K562 (cell line): ENCODE results near the gene AAGAB. TPM values are rescaled to one million over a fixed set of nuclear protein-coding genes. Genes with fewer than 3 reads are reported as not detected.

Source experiments
- AFF4 ChIP-seq: sonication (generic); formaldehyde crosslinking; IDR thresholded peaks from 2 replicates; pipeline ENCODE4 v1.8.0; 2023; ENCODE audit warnings: mild to moderate bottlenecking, missing genetic modification reagents
- ARNT ChIP-seq, 2 experiments: fragments of 450-650 bp; IDR thresholded peaks; 2 replicates each; pipeline ENCODE4 v1.6.1; 2016; ENCODE audit warnings: mild to moderate bottlenecking in 1 of 2
- ATF1 ChIP-seq, 2 experiments: fragments of 450-650 bp in 1 of 2; IDR thresholded peaks; 2 replicates each; pipeline ENCODE4 v1.6.1; 2016; ENCODE audit warnings: missing compliant biosample characterization in 1 of 2, missing genetic modification characterization in 1 of 2
- DEAF1 ChIP-seq: fragments of 450-650 bp; formaldehyde crosslinking; IDR thresholded peaks from 2 replicates; pipeline ENCODE4 v1.4.0; 2020; ENCODE audit warnings: mild to moderate bottlenecking, moderate library complexity
- HMBOX1 ChIP-seq: sonication (generic); IDR thresholded peaks from 2 replicates; pipeline ENCODE4 v1.6.1; 2016
- HMGN3 ChIP-seq: IDR thresholded peaks from 2 replicates; pipeline ENCODE4 v1.6.1; 2011; ENCODE audit warnings: borderline replicate concordance, low read depth, mild to moderate bottlenecking, mixed read lengths, low read length; ENCODE audit not compliant: insufficient read length; ENCODE audit errors: extremely low read depth
- KAT7 ChIP-seq: sonication (generic); formaldehyde crosslinking; IDR thresholded peaks from 2 replicates; pipeline ENCODE4 v1.8.0; 2022; ENCODE audit warnings: missing genetic modification reagents, mild to moderate bottlenecking, borderline replicate concordance
- POLR2B ChIP-seq: fragments of 450-650 bp; IDR thresholded peaks from 2 replicates; pipeline ENCODE4 v1.6.1; 2018; ENCODE audit warnings: low read depth; ENCODE audit not compliant: partially characterized antibody
- POLR3A ChIP-seq: IDR thresholded peaks from 2 replicates; pipeline ENCODE4 v1.6.1; 2011; ENCODE audit warnings: borderline replicate concordance, mild to moderate bottlenecking, moderate library complexity; ENCODE audit not compliant: insufficient read length, insufficient read depth; ENCODE audit errors: extremely low read depth
- PURB ChIP-seq: sonication (generic); formaldehyde crosslinking; IDR thresholded peaks from 2 replicates; pipeline ENCODE4 v1.9.0; 2021; ENCODE audit warnings: low read depth, mild to moderate bottlenecking, missing genetic modification reagents
- SMAD4 ChIP-seq: fragments of 250-450 bp; sonication (Bioruptor Pico); conservative IDR thresholded peaks from 2 replicates; pipeline ENCODE4 v1.8.0; 2021; ENCODE audit warnings: inconsistent platforms, mild to moderate bottlenecking, moderate library complexity
- TSC22D4 ChIP-seq: fragments of 450-650 bp; IDR thresholded peaks from 2 replicates; pipeline ENCODE4 v1.6.1; 2016; ENCODE audit warnings: missing genetic modification characterization, missing biosample characterization, control low read depth
- WHSC1 ChIP-seq: IDR thresholded peaks from one replicate; pipeline ENCODE4 v1.6.1; 2012; ENCODE audit warnings: low read length, control low read depth, inconsistent platforms
- ZBED1 ChIP-seq: IDR thresholded peaks from 2 replicates; pipeline ENCODE4 v1.6.1; 2014
- ZNF197 ChIP-seq: fragments of 200-800 bp; sonication (Bioruptor generic); IDR thresholded peaks from 2 replicates; pipeline ENCODE4 v1.6.1; 2016; ENCODE audit warnings: low read depth, missing genetic modification characterization, missing compliant biosample characterization
- ZNF316 ChIP-seq: fragments of 450-650 bp; IDR thresholded peaks from 2 replicates; pipeline ENCODE4 v1.6.1; 2016
- polyA plus RNA-seq, 8 experiments: library from polyadenylated mRNA; depleted of rRNA in 4 of 8; stranded (reverse) in 5 of 8; unstranded in 3 of 8; fragments of >200 nt; fragmentation: Nextera tagmentation in 2 of 8; fragmentation: Illumina TruSeq in 1 of 8; extraction: Ambion mirVana in 2 of 8; extraction: Trizol in 1 of 8; gene quantifications; 2 replicates each; pipeline versions ENCODE4 v1.2.1 to v1.2.3, GENCODE V29; 2011 to 2014; ENCODE audit warnings: inconsistent platforms in 1 of 8, missing spikeins in 1 of 8
- total RNA-seq, 7 experiments: library from RNA; depleted of rRNA in 6 of 7; stranded (reverse); fragments of >200 nt in 6 of 7; fragmentation: Illumina TruSeq in 2 of 7; extraction: Trizol in 2 of 7; gene quantifications; 2 replicates each; pipeline versions ENCODE4 v1.2.1 to v1.2.3, GENCODE V29; 2011 to 2021; ENCODE audit warnings: low replicate concordance in 1 of 7
- TF ChIP-seq, protein P1 (sequence below): fragments of 250-450 bp; sonication (Bioruptor Pico); IDR thresholded peaks from 2 replicates; pipeline ENCODE4 v1.8.0; 2022; ENCODE audit warnings: moderate library complexity, mild to moderate bottlenecking, inconsistent platforms
- TF ChIP-seq, protein P2 (sequence below), 3 experiments: fragments of 200-800 bp in 1 of 3; sonication (Bioruptor generic) in 1 of 3; sonication (generic) in 1 of 3; formaldehyde crosslinking in 1 of 3; IDR thresholded peaks; 2 replicates each; pipeline versions ENCODE4 v1.6.1 to v1.8.0; 2016 to 2022; ENCODE audit warnings: mild to moderate bottlenecking in 2 of 3, missing compliant biosample characterization in 2 of 3, missing genetic modification characterization in 2 of 3, missing genetic modification reagents in 1 of 3

The AAGAB gene
- total and polyA plus RNA-seq, 9 of the 15 experiments (the other 6 are each of a cell fraction or from before 2014, with no cell fraction given): 17.8 to 109 (median 58.3) TPM

- no peak for TF ChIP-seq AFF4 (CRISPR knock-in tag)
- TF ChIP-seq, protein P1, sequence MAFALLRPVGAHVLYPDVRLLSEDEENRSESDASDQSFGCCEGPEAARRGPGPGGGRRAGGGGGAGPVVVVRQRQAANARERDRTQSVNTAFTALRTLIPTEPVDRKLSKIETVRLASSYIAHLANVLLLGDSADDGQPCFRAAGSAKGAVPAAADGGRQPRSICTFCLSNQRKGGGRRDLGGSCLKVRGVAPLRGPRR (CRISPR knock-in tag): no peak
- no peak; the same call in 1 of the 2 replicates for TF ChIP-seq ZNF316
- TF ChIP-seq HMBOX1: 0 out of 2 replicates have a peak, but pooled peaks have one; percentile 7
- TF ChIP-seq WHSC1: no peak
- no peak for TF ChIP-seq ATF1 (CRISPR knock-in tag; IDR thresholded peaks at IDR 0.05)
- TF ChIP-seq ATF1 (tag; IDR thresholded peaks at IDR 0.05): peak; percentile 88
- peak; percentile 98 for TF ChIP-seq HMGN3
- TF ChIP-seq POLR3A: no peak
- peak; percentile 55; the same call in 1 of the 2 replicates for TF ChIP-seq ZNF197 (CRISPR knock-in tag)
- peak; percentile 93 for TF ChIP-seq DEAF1
- peak; percentile 32; the same call in 1 of the 2 replicates for TF ChIP-seq KAT7 (CRISPR knock-in tag)
- TF ChIP-seq TSC22D4 (tag): no peak
- 0 out of 2 replicates have a peak, but pooled peaks have one; percentile 53 for TF ChIP-seq ZBED1
- TF ChIP-seq, protein P2, sequence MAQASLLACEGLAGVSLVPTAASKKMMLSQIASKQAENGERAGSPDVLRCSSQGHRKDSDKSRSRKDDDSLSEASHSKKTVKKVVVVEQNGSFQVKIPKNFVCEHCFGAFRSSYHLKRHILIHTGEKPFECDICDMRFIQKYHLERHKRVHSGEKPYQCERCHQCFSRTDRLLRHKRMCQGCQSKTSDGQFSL (CRISPR knock-in tag; IDR thresholded peaks at IDR 0.05): no peak
- TF ChIP-seq, protein P2 (tag; IDR thresholded peaks at IDR 0.05): no peak
- peak; percentile 85 for TF ChIP-seq POLR2B
- TF ChIP-seq SMAD4: peak; percentile 12; the same call in 1 of the 2 replicates
- no peak for TF ChIP-seq ARNT (IDR thresholded peaks at IDR 0.05)
- TF ChIP-seq PURB (CRISPR knock-in tag): no peak
Measured at GRCh38 chr15:67254238-67255175, at the start of gene AAGAB, which contains the start of gene IQCH (continued).
